HG03571 (cell line): Measurements from ENCODE around the gene WDR43.

Experiments used
- ATAC-seq: cut with Tn5 transposase; IDR thresholded peaks from one replicate; pipeline ENCODE4 v1.9.1; 2021; ENCODE audit not compliant: unreplicated experiment

Gene WDR43, protein sequence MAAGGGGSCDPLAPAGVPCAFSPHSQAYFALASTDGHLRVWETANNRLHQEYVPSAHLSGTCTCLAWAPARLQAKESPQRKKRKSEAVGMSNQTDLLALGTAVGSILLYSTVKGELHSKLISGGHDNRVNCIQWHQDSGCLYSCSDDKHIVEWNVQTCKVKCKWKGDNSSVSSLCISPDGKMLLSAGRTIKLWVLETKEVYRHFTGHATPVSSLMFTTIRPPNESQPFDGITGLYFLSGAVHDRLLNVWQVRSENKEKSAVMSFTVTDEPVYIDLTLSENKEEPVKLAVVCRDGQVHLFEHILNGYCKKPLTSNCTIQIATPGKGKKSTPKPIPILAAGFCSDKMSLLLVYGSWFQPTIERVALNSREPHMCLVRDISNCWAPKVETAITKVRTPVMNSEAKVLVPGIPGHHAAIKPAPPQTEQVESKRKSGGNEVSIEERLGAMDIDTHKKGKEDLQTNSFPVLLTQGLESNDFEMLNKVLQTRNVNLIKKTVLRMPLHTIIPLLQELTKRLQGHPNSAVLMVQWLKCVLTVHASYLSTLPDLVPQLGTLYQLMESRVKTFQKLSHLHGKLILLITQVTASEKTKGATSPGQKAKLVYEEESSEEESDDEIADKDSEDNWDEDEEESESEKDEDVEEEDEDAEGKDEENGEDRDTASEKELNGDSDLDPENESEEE

DNA sequence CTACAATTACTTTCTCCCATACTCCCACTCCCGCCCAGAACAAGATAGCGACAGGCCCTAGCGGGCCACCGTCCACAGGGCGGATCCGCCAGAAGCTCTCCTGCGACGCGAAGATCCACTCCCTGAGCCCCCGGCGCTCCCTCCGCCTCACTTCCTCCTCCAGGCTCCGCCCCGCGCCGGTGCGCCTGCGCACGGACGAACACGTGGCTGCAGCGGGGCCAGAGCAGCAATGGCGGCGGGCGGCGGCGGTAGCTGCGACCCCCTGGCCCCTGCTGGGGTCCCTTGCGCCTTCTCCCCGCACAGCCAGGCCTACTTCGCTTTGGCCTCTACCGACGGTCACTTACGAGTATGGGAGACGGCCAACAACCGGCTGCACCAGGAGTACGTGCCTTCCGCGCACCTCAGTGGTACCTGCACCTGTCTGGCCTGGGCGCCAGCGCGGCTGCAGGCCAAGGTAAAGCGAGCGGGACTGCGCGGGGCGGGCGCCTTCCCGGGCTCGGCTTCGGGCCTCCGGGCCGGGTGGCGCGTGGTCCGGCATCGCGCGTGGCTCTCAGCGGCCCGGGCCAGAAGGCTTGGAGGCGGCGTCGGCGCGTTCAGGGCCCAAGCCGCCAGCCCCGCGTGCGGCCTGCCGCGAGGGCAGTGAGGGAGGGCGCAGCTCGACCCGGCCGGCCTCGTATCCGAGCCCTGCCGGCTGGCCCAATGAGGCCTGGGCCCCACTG lies at the start of gene WDR43:
Gene WDR43, plus strand, starts transcription at position 198 of the 719 bp plus-strand sequence. Its CDS starts 32 bp downstream, at position 230.
- peak; percentile 74 for ATAC-seq

DNA sequence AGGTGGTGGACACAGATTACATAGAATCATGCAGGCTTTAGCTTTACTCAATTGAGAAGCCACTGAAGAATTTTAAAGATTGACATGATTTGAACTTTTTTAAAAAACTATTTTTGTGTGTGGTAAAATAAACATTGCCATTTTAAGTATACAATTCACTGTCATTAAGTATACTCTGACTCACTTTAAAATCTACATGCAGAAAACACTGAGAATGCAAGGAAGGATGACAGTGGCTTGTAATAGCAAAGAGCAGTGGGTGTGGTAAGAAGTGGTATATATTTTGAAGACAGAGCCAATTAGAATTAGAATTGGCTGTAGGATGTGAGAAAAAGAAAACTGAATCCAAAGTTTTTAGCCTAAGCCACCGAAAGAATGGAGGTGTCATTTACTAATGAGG lies 39.3 kb upstream of the WDR43 start:
- ATAC-seq: no peak

GRCh38 chr2:28855977-28856376 lies 38.5 kb upstream of the WDR43 start:
- ATAC-seq: no peak

GRCh38 chr2:28868611-28869010 lies 25.9 kb upstream of the WDR43 start:
- no peak for ATAC-seq

DNA sequence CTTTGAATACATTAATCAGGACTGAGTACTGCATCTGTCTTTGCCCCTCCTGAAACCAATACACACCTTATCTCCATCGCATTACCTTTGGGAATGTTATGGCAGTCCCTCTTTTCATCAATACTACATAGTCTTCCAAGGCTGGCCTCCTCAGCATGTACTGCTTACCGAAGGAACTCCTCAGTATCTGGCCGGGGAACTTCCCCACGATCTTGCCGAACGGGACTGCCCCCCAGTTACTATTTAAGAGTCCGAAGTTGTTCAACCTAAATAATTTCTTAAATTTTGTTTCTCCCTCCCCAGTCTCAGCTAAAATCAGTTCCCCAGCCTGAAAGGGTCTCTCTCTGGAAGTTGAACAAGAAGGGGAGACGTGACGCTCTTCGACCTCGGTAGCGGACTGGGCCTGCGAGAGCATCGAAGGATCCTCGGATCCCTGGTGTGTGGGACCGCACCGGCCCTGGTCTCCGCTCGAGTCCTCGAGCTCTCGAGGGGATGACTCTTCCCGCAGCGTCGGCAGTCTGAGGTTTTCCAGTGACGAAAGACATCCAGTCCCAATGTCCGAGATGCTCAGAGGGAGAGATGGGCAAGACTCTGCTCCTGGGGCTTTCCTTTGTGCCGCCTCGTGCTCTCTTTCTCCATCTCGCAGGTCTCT lies 24.8 kb upstream of the WDR43 start:
- peak; percentile 22 for ATAC-seq

DNA sequence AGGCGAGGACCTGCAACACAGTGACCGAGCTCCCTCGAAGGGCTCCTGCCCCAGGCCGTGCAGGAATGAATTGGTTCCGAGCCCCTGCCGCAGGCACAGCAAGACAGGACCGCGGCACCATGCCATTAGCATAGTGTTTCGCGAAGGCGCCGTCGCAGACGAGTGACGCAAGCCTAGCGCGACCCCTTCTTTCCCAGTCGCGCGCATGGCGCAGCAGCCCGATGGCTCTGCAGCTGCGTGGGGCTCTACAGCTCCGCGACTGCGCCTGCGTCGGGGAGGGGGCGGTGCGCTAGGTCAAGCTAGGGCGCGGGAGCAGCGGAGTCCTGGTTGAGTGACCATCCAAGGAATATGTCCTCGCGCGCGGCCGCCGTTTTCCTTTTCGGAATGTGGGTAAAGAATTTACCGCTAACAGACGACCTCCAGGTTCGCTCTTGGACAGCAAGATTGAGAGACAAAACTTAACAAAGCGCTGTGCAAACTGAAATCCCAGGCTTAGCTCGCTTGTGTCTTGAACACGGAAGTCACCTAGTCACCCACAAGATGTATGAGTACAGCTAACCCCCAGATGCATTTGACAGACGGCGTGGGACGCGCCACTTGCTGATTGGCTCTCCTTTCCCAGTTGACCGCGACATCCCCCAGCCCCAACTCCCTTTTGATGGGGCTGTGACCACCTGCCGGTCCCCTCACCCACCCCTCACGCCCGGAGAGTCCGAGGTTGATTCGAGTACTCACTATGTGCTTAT lies 24.1 kb upstream of the WDR43 start, which contains the start of gene TRMT61B:
Gene TRMT61B, minus strand, starts transcription at position 164 of the 746 bp plus-strand sequence. Its CDS starts 32 bp downstream, at position 132.
- ATAC-seq: peak; percentile 87

DNA sequence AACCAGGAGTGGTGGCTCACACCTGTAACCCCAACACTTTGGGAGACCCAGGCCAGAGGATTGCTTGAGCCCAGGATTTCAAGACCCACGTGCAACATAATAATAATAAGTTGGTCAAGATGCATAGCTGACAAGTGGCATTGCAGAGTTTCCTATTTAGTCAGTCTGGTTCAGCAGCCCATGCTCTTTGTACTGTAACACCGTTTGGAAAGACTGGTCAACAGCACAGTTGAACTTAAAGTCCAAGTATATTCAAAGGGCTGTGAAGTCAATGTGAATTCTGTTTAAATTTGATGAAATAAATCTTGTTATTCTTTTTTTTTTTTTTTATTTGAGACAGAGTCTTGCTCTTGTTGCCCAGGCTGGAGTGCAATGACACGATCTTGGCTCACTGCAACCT lies 22.8 kb upstream of the WDR43 start:
- ATAC-seq: no peak

DNA sequence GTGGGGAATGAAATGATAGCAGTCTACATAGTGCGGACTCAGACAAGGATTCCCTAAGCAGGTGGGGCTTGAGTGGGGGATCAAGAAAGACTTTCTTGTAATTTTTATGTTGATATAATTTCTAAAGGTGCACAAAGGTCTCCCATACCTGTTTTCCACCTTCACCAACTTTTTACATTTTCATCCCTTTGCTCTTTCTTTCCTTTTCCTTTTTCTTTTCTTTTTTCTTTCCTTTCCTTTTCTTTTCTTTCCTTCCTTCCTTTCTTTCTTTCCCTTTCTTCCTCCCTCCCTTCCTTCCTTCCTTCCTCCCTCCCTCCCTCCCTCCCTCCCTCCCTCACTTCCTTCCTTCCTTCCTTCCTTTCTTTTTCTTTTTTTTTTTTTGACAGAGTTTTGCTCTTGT lies 14.3 kb upstream of the WDR43 start:
- no peak for ATAC-seq

DNA sequence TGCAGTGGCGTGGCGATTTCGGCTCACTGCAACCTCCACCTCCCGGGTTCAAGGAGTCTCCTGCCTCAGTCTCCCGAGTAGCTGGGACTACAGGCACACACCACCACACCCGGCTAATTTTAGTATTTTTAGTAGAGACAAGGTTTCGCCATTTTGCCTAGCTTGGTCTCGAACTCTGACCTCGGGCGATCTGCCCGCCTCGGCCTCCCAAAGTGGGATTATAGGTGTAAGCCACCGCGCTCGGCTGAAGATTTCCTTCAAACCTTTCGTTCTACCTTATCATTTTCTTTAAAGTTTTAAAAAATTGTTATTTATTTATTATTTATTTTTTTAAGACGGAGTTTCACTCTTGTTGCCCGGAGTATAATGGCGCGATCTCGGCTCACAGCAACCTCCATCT lies 979 bp upstream of the WDR43 start:
- no peak for ATAC-seq

DNA sequence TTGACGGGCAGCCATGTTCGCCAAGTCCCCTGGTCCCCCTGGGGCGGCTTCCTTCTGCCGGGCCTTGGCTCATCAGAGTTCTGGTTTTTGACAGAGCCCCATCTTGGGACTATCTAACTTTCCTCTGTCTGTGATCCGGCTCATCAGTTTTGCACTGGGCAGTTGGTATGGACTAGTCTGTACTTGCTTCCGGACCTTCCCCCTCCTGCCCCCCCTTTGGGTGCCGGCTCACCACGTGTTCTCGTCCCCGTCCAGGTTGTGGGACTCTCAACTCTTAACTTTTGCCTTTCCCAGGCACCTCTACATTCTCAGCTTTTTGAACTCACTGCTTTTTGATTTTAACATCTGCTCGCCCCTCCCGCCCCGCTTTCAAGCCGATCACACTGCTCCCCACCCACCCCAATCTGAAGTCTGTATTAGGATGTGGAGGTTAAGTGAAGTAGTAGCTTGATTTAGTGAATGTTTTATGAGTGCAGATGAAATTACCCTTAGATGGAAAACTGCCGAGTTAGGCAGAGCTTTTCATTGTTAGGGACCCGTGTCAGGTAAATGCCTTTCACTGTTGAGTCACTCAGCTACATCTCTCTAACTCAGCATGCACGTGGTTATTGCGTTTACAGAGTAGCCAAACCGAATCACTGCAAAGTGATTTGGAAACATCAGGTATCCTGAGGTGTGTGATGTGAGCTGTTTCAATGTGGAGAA lies 874 bp downstream of the WDR43 start:
- peak; percentile 23 for ATAC-seq

GRCh38 chr2:28896906-28897305 lies 2.4 kb downstream of the WDR43 start:
- ATAC-seq: no peak

- ATAC-seq: no peak
Observed at GRCh38 chr2:28898048-28898447, 3.6 kb downstream of the WDR43 start.

DNA sequence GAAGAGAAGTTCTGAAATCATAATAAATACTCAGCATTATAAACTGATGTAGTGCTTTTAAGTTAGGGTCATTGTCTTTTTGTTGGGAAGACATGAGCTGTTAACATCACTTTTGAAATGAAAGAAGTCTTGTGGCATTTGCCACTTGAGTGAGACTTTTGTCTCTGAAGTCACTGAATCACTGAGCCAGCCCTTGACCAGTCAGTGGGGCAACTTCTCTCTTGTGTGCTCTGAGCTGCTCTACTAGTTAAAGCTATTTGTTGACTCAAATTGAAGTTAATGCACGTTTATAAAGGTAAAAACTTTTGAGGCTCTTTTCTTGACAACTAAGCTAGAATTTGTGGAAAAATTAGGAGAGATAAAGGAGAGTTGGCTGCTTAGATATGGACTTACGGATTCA lies 6.7 kb downstream of the WDR43 start:
- no peak for ATAC-seq

DNA sequence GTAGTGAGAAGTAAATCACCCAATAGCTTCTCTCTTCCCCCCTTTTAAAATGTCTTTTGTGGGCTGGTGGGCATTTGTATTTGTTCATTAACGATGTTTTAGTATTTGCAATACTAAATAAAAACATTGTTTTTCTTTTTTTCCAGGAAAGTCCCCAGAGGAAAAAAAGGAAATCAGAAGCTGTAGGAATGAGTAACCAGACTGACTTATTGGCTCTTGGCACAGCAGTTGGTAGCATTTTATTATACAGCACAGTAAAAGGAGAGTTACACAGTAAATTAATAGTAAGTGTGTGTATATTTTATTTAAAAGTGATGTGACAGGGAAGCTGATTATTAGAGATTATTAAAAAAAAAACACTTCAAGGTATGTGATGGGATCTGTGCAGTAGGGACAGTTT lies 7.4 kb downstream of the WDR43 start:
- ATAC-seq: no peak

DNA sequence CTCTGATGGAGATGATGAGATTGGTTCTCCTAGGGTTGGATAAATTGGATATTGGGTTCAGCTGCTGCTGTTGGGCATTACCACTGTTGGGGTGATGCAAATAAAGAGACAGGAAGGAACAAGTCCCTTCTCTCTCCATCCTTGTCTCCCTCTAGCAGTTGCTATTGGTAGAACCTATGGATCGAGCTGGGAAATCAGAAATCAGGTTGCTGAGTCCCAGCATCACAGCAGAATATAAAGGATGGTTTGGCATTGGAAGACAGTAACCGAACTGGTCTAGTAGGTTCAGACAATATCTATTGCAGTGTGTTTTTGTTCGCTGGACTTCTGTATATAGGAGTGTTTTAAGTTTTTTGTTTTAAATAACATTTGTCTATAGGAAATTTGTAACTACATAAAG lies 8.1 kb downstream of the WDR43 start:
- ATAC-seq: no peak

DNA sequence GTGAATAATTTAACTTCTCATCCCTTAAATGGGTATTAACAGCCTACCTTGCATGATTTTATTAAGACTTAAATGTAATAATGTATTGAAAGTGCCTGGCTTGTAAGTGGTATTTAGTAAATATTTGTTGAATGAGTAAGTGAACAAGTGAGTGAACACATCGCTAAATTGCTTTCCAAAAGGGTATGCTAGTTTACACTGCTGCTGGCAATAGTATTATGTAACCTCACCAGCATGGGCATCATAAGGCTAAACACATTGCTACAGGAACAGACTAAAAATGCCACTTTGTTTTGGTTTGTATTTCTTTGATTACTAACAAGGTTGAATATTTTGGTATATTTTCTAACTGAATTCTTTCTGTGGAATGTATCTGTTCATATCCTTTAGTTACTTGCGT lies 9.8 kb downstream of the WDR43 start:
- ATAC-seq: no peak

DNA sequence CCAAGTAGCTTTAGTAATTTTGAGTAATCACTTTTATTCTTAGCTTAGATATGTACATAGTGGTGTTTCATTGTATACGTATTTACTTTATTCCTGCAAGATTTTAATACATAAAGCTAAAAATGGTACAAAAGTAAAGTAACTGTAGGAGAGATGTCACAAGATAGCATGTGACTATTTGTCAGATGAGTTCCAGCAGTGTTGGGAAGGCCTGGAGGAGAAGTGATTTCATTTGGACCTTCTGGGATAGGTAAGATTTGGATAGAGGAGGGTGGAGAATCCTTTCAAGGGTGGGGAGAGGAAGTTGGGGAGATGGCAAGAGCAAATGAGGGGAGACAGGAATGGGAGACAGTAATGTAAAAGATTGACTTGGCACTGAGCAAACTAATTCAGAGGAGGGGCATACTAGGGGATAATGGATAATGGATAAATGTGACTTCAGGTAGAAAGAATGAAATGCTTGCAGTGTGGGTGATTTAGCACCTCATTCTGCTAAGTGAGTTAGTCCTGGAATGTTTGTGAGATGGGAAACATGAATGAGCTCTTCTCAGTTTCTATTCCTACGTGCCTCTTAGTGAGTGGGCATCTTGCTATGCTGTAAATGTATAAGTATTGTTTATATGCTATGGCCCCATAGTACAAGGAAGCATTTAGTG lies 10.5 kb downstream of the WDR43 start:
- ATAC-seq: no peak

- no peak for ATAC-seq
Observed at GRCh38 chr2:28905533-28905932, 11.1 kb downstream of the WDR43 start.

GRCh38 chr2:28906376-28906775 lies 11.9 kb downstream of the WDR43 start:
- ATAC-seq: no peak
